ENCODE measurements around the gene HECTD2.

DNA sequence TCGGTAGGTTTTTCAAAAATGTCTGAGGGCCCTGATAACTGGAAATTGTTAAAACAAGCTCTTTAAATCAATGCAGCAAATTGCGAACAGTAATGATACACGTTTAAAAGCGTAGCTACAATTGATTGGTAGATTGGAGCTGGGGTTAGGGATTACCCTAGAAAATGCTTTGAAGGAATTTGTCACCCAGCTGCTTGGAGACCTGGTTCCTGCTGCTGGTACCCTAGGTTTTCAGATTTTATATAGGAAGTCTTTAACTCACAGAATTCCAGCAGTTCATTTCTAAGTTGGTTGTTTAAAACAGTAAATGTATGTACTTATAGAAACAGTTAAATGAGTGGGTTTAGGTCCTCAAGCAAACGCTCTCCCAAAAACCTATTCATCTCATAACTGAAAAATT, 1.5 kb downstream of the HECTD2 start:
- TF ChIP-seq CTCF (IDR thresholded peaks at IDR 0.05; ENCODE audit: low read depth, low read length, poor library complexity, severe bottlenecking) (no peak), EZH2phosphoT487 (IDR thresholded peaks at IDR 0.05; ENCODE audit: borderline replicate concordance, low read length) (no peak)
